HL-60/S4 treated with retinoic acid at 250 ng/mL for 4 days and 3 days (cell line): ENCODE results near the gene LRRIQ3.
"Not testable (repeated sequence)": the region's sequence is repeated elsewhere in the genome, so short reads cannot be mapped to it uniquely, and the experiment has no call there.

Experiments used
- in situ Hi-C: fragments of 300-500 bp; cut with MboI; formaldehyde crosslinking; loops from 2 replicates; pipeline ENCODE4 v1.7.0; 2022; ENCODE audit warnings: low sequenced_read_pairs

LRRIQ3 gene, protein sequence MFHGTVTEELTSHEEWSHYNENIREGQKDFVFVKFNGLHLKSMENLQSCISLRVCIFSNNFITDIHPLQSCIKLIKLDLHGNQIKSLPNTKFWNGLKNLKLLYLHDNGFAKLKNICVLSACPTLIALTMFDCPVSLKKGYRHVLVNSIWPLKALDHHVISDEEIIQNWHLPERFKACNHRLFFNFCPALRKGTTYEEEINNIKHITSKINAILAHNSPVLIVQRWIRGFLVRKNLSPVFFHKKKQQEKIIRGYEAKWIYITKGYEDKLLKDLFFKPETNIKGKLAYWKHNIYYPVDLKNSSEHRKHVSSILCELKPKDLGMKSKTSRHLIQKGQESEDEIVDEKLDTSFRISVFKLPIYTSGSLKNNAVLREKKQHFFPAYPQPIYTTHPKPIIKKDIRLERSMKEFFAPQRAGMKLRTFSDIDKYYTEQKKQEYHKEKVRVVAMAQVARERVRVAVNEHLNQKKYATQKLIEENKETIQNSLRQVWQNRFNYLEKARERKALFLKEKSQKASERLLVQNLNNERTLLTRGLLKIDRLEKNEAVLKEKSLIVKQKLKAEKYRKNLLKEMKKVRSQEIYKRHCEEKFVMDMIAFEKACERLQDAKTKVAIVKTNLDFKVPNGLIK

DNA sequence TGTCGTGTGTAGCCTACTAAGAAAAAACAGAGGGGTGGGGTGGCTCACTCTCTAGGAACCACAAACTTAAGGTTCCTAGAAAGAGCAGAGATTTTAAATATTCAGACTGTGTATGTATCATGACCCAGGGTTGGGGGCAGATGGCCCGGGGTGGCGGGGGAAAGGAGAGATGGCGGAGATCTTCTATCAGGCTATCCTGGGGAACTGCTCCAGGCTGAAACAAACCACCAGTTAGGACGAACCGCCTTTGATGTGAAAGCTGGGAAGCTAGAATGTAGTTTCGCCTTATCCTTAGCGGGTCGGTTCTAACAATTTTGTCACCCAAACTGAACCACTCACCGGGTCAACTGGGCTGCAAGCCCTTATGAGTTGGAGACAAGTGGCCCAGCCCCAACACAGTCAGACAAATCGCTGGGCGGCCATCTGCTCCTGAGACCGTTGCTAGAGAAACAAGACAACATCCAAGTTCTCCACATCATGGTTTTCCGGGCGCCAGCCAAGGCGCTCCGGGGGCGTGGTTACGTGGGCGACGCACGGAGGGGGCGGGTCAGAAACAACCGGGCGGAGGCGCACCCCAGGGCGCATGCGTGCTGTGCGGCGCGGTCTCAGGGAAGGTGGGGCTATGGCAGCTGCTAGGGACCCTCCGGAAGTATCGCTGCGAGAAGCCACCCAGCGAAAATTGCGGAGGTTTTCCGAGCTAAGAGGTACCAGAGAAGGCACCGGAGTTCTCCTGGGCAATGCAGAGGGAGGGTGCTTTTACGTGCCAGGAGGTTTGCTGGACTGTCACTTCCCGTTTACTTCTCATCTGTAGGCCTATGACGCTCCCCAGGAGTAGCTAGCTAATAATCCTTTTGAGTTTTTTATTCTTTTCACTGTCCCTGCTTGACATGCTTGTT is at the start of gene LRRIQ3, which contains the start of gene FPGT:
Gene LRRIQ3 (minus strand): TSS at position 520 of the 896 bp plus-strand sequence. CDS start 14,492 bp downstream, outside the sequence.
Gene FPGT (plus strand): TSS at position 586 of the 896 bp plus-strand sequence. CDS start 37 bp downstream, at position 623.
- in situ Hi-C loops, result no loop called here

DNA sequence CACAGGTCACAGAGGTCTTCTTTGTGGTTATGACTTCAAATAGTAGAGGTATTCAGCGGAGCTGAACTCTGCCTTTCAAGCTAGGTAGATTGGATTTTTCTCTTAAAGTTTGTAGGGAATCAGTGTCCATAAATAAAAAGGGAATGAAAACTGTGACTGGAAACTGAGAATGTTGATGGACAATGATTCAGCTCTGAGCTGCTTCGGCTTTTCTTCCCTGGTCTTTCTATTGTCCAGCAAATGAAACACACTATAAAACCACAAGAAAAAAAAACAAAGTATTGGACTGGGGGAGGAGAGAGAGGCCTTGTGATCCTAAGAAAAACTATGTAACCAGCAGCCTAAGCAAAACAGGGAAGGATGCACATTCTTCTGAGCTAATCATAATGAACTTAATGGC is 48.3 kb upstream of the LRRIQ3 start:
- in situ Hi-C loops, result no loop called here

DNA sequence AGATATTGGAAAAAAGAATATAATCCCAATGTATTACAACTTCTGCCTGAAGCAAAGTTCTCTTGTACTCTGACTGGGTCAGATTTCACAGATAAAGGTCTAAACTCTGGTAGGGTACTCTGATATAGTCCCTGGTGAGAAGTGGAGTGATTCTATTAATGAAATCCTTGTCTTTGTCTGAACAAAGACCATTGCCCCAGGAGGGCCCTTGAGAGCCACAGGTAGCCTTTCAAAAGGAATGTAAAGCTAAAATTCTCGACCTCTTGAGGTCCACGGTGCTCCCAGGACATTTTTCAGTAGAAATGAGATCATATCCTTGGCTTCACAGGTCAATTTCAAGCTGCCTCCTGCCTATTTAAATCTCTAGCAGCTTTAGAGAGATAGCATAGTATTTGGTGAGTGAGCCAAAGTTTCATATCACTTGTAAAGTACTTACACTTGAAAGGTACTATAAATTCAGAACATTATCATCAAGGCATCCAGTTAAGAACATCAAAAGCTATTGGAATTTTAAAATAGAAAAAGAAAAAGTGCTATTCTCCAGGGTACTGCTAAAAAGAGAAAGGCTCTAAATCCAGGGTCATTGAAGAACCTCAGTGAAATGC is 47.3 kb upstream of the LRRIQ3 start:
- in situ Hi-C loops, result no loop called here

DNA sequence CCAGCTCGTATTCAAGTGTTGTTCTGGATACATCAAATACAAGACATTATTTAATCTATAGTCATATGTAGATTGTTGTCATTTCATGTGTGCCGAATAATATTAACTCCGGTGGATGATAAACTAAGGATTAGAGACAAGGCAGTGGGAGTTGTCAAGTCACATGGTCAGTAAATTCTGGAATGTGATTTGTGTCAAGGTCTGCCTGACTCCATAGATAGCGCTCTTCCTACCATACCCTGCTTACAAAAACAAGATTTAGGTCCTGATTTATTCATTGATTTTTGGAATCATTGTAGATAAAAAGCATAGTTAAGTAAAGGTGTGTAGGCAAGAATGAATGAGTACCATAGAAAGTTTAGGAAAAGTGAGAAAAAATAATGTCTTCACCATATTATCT is 39.8 kb upstream of the LRRIQ3 start:
- in situ Hi-C loops, result no loop called here

DNA sequence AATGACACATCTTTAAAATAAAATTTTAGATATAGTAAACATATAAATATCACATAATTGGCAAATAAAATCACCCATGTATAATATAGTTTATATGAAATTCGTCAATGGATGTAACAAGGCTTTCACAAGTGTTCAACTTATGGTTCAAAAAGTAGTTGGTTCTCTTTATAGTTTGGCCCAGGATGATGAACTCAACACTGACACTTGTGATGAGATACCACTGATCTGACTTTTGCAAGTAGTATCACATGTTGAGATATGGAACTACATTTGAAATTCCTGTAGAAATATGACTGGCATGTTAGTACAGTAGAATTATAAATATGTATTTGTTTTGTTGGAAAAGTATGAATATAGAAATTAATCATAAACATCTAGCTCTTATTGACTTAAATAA is 39.1 kb upstream of the LRRIQ3 start:
- in situ Hi-C loops, result no loop called here

DNA sequence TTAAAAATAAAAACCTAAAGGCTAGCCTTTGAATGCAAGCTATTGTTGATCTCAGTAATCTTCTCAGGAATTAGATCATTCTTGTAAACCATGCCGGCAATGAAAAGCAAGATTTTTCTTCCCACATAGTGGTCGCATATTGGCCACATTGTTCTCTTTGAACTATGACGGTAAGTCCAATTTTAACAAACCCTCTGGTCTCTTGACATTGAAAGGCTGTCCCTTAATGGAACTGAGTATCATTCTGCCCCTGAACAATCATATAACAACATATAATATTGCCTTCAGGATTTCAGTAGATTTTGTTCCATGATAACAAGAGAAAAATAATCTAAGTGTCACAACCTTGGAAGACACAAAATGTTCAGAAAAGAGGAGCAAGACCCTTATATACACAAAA is 38.5 kb upstream of the LRRIQ3 start:
- in situ Hi-C loops, result no loop called here

DNA sequence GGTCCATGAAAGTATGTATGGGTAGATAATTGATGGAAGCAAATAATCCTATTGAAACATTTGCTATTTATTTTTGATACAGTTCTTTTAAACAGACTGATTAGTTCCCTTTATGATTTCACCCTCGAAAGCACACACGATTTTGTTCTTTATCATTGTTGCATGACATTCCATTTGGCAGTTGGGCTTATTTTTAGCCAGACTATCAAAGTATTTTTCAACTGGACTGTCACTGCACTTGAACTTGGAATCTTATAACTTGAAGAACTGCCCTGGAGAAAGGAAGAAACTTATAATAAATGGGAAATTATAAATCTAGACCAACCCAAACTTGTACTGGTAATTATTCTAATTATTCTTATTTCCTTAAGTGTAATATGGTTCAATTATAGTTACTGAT is 37.2 kb upstream of the LRRIQ3 start, which contains the start of gene TNNI3K:
Gene TNNI3K (plus strand): TSS at position 235 of the 400 bp plus-strand sequence. CDS start 65 bp downstream, at position 300.
- in situ Hi-C loops, result no loop called here

DNA sequence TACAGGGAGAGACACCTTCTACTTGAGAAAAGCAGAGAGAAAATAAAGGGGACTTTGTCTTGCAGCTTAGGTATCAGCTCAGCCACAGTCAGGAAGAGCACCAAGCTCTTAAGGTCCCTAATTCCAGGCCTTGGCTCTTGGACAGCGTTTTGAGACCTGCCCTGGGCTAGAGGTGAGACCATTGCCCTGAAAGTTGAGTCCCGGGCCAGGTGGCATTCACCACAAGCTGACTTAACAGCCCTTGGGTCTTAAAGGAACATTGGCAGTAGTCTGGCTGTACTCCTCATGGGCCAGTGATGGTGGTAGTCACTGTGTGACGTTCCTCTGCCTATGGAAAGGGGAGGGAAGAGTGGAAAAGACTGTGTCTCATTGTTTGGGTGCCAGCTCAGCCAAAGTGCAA is 25.5 kb upstream of the LRRIQ3 start:
- in situ Hi-C loops, result no loop called here

DNA sequence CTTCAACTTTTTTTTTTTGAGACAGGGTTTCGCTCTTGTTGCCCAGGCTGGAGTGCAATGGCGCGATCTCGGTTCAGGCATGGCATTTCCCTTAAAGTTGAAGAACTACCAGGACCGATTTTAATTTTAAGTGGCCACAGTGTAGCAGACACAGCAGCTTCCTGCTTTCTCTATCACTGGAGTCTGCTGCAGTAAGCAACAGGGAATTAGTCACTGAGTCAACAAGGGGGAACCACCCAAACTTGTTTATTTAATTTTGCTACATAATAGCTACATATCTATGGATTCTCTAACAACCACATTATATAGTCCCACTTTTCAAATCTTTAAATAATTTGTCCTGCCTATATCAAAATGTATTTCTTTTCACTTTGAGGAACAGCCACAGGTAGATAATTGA is 24.7 kb upstream of the LRRIQ3 start:
- in situ Hi-C loops, result no loop called here

DNA sequence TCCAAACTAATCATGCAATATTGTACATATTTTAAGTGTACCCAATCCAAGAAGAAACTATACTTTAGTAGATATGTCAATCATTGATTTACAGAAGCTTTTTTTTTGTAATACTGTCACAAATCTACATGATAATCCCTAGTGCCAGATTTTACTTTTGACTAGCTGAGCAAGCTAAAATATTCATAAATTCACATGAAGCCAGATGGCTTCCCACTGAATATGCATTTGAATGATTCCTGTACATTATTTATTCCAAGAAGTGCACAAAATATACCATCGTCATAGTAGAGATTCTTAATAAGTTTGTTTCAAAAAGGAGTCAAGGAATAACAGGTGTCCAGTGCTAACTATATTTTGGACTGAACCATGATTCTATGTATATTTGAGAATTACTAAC is 17.3 kb upstream of the LRRIQ3 start:
- in situ Hi-C loops, result no loop called here

DNA sequence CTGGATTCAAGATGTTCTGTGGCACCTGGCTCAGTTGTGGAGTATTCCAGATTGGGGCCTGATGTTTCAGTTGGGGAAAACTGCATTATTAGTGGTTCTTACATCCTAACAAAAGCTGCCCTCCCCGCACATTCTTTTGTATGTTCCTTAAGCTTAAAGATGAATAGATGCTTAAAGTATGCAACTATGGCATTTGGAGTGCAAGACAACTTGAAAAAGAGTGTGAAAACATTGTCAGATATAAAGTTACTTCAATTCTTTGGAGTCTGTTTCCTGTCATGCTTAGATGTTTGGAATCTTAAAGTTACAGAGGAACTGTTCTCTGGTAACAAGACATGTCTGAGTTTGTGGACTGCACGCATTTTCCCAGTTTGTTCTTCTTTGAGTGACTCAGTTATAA is 7.3 kb upstream of the LRRIQ3 start:
- in situ Hi-C loops, result no loop called here

DNA sequence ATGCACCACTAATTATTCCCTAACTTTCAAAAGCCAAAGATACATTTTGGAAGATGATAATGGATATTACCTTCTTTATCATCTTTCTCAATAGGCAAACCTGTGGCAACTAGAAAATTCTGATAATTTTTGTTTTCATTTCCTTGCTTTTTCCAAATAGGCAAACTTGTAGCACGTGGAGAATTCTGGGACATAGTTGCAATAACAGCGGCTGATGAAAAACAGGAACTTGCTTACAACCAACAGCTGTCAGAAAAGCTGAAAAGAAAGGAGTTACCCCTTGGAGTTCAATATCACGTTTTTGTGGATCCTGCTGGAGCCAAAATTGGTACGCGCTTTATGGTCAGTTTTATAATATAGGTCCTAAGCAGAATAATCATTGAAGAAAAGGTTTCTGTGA is 1.5 kb upstream of the LRRIQ3 start:
- in situ Hi-C loops, result no loop called here

DNA sequence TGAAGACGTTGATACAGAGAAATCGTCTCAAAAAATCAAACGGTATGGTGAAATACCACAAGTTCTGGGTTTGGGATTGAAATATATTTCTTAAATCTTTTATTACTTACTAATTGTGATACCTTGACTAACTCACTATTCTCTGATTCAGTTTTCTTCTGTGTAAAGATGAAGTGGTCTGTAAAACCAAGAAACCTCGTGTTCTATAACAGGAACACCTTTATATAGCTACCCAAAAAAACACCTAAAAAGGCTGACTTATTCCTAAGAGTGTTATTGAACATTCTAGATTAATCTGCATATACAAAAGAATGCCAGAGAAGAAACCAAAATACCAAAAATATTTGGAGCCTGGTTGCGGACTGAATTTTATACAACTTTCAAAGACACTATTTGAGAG is 721 bp downstream of the LRRIQ3 start:
- in situ Hi-C loops, result no loop called here

DNA sequence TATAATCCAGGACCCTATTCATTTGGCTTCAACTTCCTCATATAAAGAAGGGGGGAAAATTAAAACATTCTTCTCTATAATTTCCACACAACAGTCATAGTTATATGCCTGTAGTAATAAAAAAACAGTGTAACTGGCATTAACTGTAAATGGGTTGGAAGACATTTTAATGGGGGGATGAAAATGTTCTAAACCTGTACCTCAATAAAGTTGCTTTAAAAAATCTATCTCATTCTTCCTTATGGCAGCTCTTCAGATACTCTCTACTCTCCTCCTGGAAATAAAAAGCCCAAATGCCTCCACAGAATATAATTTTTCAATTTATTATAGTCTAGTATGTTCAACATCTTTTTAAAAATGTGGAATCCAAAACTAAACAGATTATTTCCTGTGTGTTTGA is 2.6 kb downstream of the LRRIQ3 start:
- in situ Hi-C loops, result no loop called here

DNA sequence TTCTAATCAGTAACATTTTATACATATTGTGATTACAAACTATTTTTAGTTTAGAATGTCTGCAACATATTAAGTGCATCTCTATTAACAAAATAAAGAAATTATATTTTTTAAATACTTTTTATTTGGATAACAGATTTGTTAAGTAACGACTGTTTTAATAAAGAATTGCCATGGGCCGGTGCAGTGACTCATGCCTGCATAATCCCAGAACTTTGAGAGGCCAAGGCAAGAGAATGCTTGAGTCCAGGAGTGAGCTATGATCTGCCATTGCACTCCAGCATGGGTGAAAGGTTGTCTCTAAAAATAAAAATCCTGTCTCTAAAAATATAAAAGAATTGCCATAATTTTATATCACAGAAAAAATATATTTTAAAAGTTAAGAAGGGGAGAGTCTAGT is 4.1 kb downstream of the LRRIQ3 start:
- in situ Hi-C loops, result no loop called here

DNA sequence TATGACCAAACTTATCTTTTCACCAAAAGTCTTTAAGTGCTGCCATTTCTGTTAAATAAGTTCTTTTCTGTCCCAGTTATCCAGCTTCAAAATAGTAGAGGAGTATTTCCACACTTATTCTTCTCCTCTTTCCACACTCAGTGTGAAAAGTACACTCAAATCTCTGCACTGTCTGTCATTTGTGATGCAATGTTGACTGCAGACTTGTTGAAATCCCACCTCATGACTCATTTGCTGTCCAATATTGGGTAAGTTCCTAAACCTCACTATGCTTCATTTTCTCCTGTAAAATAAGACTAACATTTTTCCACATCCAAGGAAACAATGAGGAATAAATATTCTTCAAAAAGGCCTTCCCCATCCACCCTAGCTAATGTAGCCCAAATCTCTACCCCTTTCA is 17.5 kb downstream of the LRRIQ3 start:
- in situ Hi-C loops, result no loop called here

DNA sequence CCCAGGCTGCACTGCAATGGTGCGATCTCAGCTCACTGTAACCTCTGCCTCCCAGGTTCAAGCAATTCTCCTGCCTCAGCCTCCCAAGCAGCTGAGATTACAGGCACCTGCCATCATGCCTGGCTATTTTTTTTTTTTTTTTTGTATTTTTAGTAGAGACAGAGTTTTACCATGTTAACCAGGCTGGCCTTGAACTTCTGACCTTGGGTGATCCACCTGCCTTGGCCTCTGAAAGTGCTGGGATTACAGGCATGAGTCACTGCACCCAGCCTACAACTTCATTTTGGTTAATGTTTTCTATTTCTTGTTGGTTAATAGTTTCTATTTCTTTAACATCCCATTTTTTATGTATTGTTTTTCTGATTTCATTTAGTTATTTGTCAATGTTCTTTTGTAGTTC is 23.6 kb downstream of the LRRIQ3 start:
- in situ Hi-C loops, result not testable (repeated sequence)

DNA sequence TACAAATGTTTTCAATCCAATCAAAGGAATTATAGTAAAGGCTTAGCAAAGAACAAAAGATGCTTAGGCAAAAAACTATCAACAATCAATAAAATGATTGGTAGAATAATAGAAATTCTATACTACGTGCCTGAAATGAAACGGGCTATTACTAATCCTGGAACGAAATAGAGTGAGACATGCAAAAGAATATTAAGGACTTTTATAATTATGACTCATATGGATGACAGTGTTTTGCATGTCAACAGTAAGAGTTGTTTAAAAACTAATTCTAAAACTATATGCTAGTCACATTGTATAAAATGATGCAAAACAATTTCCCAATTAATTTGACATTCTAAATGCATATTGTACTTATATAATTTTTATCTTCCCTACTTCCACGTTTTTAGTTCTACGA is 35.6 kb downstream of the LRRIQ3 start:
- in situ Hi-C loops, result no loop called here

DNA sequence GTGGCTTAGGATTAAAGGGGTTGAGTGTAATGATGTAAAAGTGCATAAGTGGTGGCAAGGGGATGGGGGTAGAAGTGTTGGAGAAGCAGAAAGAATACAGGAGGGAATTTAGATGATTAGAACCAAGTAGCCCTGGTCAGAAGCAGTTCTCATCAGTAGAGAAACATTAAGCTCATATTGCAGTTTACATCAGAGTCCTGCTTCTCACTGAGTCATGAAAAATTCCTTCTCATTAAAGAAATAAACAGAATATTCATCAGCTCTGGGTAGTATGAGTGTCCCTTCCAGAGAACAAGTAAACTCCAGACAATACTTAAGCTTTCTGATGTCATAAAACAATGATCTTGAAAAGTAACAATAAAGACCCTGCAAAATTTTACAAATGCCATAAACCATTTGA is 36.5 kb downstream of the LRRIQ3 start:
- in situ Hi-C loops, result no loop called here

DNA sequence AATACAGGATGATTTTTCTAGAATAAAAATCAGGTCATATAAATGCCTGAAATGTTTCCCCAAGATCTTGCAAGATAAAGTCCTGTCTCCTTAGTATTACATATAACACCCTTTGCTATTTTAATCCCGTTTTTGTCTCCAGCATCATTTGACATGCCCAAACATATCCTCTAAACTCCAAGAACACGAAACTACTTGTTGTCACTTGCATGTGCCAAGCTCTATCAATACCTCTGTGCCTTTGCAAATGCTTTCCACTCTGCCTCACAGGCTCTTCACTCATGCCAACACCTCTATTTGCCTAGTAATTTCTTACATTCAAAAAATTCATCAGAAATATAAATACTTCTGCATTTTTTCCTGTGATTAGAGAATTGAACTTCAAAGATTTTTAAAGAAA is 37.9 kb downstream of the LRRIQ3 start:
- in situ Hi-C loops, result no loop called here

DNA sequence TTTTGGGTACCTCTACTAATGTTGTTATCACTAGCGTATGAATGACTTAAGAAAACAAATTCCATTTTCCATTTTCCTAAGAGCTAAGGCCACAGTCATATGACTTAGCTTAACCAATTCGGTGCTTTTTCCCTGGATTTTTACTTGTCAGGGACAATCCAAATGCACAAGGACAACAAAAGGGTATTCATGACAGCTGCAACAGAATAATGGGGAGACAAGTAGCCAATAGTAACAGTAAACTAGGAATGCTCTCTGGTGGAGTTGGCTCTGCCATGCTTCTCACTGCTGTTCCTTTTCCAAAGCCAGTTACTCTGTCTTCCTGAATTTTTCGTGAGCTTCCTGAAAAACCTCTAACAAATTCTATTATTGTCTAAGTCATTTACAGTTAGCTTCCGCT is 52.9 kb downstream of the LRRIQ3 start:
- in situ Hi-C loops, result no loop called here
